Right lobe of liver (tissue), 4 donors: ENCODE results near the gene NCAPD3.

ENCODE experiments used
- CTCF ChIP-seq, 4 donors: fragments of 200-600 bp in 3 of 4; fragments of 450-650 bp in 1 of 4; IDR thresholded peaks; one replicate each; pipeline versions ENCODE4 v1.5.1 to v1.8.0; 2016 to 2022; ENCODE audit warnings: antibody characterized with exemption in 4 of 4, mild to moderate bottlenecking in 2 of 4
- POLR2A ChIP-seq: fragments of 450-650 bp; IDR thresholded peaks from one replicate; pipeline ENCODE4 v1.6.1; 2017; ENCODE audit warnings: antibody characterized with exemption, mild to moderate bottlenecking
- donor health status: DM: no; HTN: no; CAD: no.
- donor health status: DM: no; HTN: no; CAD: no.
- donor health status: DM: no; HTN: yes; CAD: no.

DNA sequence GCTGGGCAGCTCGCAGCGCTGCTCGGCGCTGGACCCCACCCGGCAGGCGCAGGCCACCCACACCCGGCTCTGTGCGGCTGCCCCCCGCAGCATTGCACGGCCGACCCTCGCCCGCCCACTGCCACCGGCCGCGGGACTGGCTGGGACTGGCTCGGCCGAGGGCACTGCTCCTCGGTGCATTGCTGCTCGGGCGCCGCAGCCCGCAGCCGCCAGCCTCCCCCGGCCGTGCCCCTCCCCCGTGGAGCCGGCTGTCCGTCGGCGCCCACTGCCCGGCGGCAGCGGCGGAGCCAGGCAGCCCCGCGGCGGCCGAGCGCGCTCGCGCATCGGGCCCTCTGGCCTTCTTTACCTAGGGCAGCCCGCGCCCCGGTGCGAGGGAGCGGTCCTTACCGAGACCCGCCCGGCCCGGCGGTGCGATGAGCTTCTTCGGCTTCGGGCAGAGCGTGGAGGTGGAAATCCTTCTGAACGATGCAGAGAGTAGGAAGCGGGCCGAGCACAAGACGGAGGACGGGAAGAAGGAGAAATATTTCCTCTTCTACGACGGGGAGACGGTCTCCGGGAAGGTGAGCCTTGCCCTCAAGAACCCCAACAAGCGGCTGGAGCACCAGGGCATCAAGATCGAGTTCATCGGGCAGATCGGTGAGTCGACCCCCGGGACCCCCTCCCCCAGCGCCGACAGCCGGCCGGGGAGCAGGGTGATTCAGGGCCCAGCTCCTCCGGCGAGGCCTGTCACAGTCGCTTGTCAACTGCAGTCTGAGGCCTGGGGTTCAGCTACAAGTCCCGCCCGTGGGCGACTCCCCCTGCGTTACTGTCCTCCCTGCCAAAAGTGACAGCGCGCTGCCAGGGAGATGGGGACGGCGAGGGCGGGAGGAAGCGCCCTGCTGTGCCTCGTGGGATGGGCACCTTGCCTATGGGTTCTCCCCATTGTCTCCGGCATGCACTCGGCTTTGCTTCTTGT lies 1.2 kb upstream of the NCAPD3 start:
- TF ChIP-seq POLR2A (peak; percentile 71), CTCF (IDR thresholded peaks at IDR 0.05) (no peak)
